Suprapubic skin (tissue), 4 donors: ENCODE measurements around the gene LHPP.

Experiments
- EP300 ChIP-seq: sonication (generic); formaldehyde crosslinking; IDR thresholded peaks from one replicate; pipeline ENCODE4 v1.6.1; 2017; ENCODE audit warnings: antibody characterized with exemption
- POLR2A ChIP-seq, 2 donors: fragments of 450-650 bp; IDR thresholded peaks; one replicate each; pipeline ENCODE4 v1.6.1; 2017; ENCODE audit warnings: antibody characterized with exemption in 2 of 2, mild to moderate bottlenecking in 2 of 2, moderate library complexity in 2 of 2
- POLR2AphosphoS5 ChIP-seq, 3 donors: sonication (generic); formaldehyde crosslinking; IDR thresholded peaks; one replicate each; pipeline ENCODE4 v1.6.1; 2017; ENCODE audit warnings: antibody characterized with exemption in 3 of 3
- TF ChIP-seq, protein P1 (sequence below), 2 donors: fragments of 200-600 bp in 1 of 2; fragments of 450-650 bp in 1 of 2; sonication (generic) in 1 of 2; IDR thresholded peaks; one replicate each; pipeline ENCODE4 v1.5.1; 2016 to 2019; ENCODE audit warnings: antibody characterized with exemption in 2 of 2, mild to moderate bottlenecking in 1 of 2, moderate library complexity in 1 of 2

GRCh38 chr10:124640538-124641231 is 179.1 kb downstream of the LHPP start:
- TF ChIP-seq POLR2A (IDR thresholded peaks at IDR 0.05) = no peak
- TF ChIP-seq, protein P1, sequence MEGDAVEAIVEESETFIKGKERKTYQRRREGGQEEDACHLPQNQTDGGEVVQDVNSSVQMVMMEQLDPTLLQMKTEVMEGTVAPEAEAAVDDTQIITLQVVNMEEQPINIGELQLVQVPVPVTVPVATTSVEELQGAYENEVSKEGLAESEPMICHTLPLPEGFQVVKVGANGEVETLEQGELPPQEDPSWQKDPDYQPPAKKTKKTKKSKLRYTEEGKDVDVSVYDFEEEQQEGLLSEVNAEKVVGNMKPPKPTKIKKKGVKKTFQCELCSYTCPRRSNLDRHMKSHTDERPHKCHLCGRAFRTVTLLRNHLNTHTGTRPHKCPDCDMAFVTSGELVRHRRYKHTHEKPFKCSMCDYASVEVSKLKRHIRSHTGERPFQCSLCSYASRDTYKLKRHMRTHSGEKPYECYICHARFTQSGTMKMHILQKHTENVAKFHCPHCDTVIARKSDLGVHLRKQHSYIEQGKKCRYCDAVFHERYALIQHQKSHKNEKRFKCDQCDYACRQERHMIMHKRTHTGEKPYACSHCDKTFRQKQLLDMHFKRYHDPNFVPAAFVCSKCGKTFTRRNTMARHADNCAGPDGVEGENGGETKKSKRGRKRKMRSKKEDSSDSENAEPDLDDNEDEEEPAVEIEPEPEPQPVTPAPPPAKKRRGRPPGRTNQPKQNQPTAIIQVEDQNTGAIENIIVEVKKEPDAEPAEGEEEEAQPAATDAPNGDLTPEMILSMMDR (IDR thresholded peaks at IDR 0.05) = no peak
- TF ChIP-seq EP300 = no peak
- TF ChIP-seq POLR2AphosphoS5 (IDR thresholded peaks at IDR 0.05) = no peak
